Gastroesophageal sphincter (tissue), 3 donors: ENCODE results near the gene SIDT1.

Source experiments
- POLR2A ChIP-seq, 2 donors: fragments of 450-650 bp; IDR thresholded peaks; one replicate each; pipeline ENCODE4 v1.6.1; 2017; ENCODE audit warnings: antibody characterized with exemption in 2 of 2, mild to moderate bottlenecking in 2 of 2, moderate library complexity in 1 of 2
- POLR2AphosphoS5 ChIP-seq: sonication (generic); formaldehyde crosslinking; IDR thresholded peaks from one replicate; pipeline ENCODE4 v1.6.1; 2017; ENCODE audit warnings: antibody characterized with exemption
- TF ChIP-seq, protein P1 (sequence below), 4 experiments: fragments of 200-600 bp in 2 of 4; fragments of 450-650 bp in 2 of 4; sonication (generic) in 1 of 4; IDR thresholded peaks; one replicate each; pipeline ENCODE4 v1.5.1; 2017 to 2019; ENCODE audit warnings: antibody characterized with exemption in 4 of 4, mild to moderate bottlenecking in 2 of 4, moderate library complexity in 2 of 4

DNA sequence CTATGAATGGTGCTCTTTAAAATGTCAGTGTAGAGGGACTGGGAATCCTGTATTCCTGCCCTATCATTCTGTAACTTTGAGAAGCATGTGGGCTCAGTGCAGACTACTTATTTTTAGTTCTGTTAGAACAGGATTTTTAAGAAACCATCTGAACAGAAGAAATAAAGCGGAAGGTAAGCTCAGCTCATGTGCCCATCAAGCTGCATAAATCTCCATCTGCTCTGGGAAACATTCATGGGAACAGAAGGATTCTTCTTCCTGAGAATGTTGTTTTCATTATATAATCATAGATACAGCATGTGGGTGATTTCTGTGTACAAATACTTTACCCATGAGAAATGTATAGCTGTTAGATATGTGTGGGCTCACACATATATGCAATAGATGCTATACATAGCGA lies 69.9 kb downstream of the SIDT1 start:
- TF ChIP-seq, protein P1, sequence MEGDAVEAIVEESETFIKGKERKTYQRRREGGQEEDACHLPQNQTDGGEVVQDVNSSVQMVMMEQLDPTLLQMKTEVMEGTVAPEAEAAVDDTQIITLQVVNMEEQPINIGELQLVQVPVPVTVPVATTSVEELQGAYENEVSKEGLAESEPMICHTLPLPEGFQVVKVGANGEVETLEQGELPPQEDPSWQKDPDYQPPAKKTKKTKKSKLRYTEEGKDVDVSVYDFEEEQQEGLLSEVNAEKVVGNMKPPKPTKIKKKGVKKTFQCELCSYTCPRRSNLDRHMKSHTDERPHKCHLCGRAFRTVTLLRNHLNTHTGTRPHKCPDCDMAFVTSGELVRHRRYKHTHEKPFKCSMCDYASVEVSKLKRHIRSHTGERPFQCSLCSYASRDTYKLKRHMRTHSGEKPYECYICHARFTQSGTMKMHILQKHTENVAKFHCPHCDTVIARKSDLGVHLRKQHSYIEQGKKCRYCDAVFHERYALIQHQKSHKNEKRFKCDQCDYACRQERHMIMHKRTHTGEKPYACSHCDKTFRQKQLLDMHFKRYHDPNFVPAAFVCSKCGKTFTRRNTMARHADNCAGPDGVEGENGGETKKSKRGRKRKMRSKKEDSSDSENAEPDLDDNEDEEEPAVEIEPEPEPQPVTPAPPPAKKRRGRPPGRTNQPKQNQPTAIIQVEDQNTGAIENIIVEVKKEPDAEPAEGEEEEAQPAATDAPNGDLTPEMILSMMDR (IDR thresholded peaks at IDR 0.05), result no peak
- no peak for TF ChIP-seq POLR2AphosphoS5
- no peak for TF ChIP-seq POLR2A (IDR thresholded peaks at IDR 0.05)
